HCT116 (cell line): Measurements from ENCODE around the gene CTNND1. TPM values are rescaled to one million over a fixed set of nuclear protein-coding genes. Genes with fewer than 3 reads are reported as not detected.

Experiments used
- ATAC-seq: fragments of 200-7000 bp; cut with Tn5 transposase; 2 replicates; pipeline ENCODE4 v1.9.1; 2020; ENCODE audit warnings: mild to moderate bottlenecking, moderate library complexity
- BruUV-seq: library from RNA; stranded (reverse); fragments of 400-500 nt; replicated peaks from 2 replicates; lab custom pipeline; 2021; lab: Mats Ljungman, UMichigan
- CTCF ChIA-PET: fragments of 300-600 bp; sonication (Branson Sonifier 250); formaldehyde crosslinking; loops from one replicate; lab custom pipeline; 2021; ENCODE audit warnings: antibody characterized with exemption; lab: Charles Lee
- POLR2A ChIA-PET: fragments of 300-600, 350-600 bp; sonication (Branson Sonifier 250); formaldehyde crosslinking; loops from one replicate; lab custom pipeline; 2021; ENCODE audit warnings: antibody characterized with exemption; lab: Charles Lee
- RAD21 ChIA-PET, 2 experiments: fragments of 300-600 bp; sonication (Branson Sonifier 250); formaldehyde crosslinking; loops; one replicate each; lab custom pipeline; 2023; ENCODE audit warnings: low total read pairs in 2 of 2; ENCODE audit not compliant: uncharacterized antibody in 2 of 2, unreplicated experiment in 2 of 2, low non-redundant PET in 1 of 2; lab: Charles Lee
- DNase-seq: peaks from one replicate; pipeline ENCODE4 v3.0.0-alpha.2; 2010; ENCODE audit warnings: low read depth, low spot score
- H2AFZ ChIP-seq: fragments of 200-600 bp; shearing (Covaris generic), sonication (generic); 2 replicates; pipeline ENCODE4 v1.6.1; 2017; ENCODE audit warnings: low read depth, mixed run types, mixed read lengths, antibody characterized with exemption, low read length; ENCODE audit not compliant: poor library complexity, severe bottlenecking
- H3K27ac ChIP-seq: 2 replicates; pipeline ENCODE4 v1.5.1; 2012; ENCODE audit warnings: low read depth, low read length
- H3K27me3 ChIP-seq: fragments of 200-600 bp; sonication (generic); 2 replicates; pipeline ENCODE4 v1.6.1; 2016; ENCODE audit warnings: mixed run types, low read length, mixed read lengths; ENCODE audit not compliant: insufficient read depth
- H3K36me3 ChIP-seq, 2 experiments: fragments of 200-500 bp in 1 of 2; fragments of 200-600 bp in 1 of 2; sonication (Bioruptor generic) in 1 of 2; sonication (generic) in 1 of 2; 2 replicates each; pipeline versions ENCODE4 v1.5.1 to v1.6.1; 2014 to 2016; ENCODE audit warnings: low read length in 2 of 2, inconsistent platforms in 1 of 2, mixed read lengths in 1 of 2, mixed run types in 1 of 2; ENCODE audit not compliant: insufficient read depth in 2 of 2, control insufficient read depth in 1 of 2
- H3K4me1 ChIP-seq, 2 experiments: fragments of 200-600 bp in 1 of 2; sonication (generic) in 1 of 2; 2 replicates each; pipeline versions ENCODE4 v1.5.1 to v1.6.1; 2012 to 2017; ENCODE audit warnings: low read length in 2 of 2, inconsistent platforms in 1 of 2, mild to moderate bottlenecking in 1 of 2, mixed read lengths in 1 of 2, mixed run types in 1 of 2, moderate library complexity in 1 of 2; ENCODE audit not compliant: insufficient read depth in 2 of 2, control insufficient read depth in 1 of 2
- H3K4me2 ChIP-seq: fragments of 200-600 bp; sonication (generic); 2 replicates; pipeline ENCODE4 v1.6.1; 2017; ENCODE audit warnings: mixed run types, low read length, mixed read lengths
- H3K4me3 ChIP-seq, 2 experiments: fragments of 200-600 bp in 1 of 2; sonication (generic) in 1 of 2; replicated peaks in 1 of 2; 2 replicates each; pipeline ENCODE4 v1.5.1; 2011 to 2016; ENCODE audit warnings: low read length in 2 of 2, control low read depth in 1 of 2, low read depth in 1 of 2, mild to moderate bottlenecking in 1 of 2, mixed read lengths in 1 of 2, mixed run types in 1 of 2
- H3K79me2 ChIP-seq: fragments of 200-600 bp; sonication (generic); 2 replicates; pipeline ENCODE4 v1.6.1; 2017; ENCODE audit warnings: mild to moderate bottlenecking, mixed run types, low read length, moderate library complexity, mixed read lengths; ENCODE audit not compliant: insufficient read depth
- H3K9ac ChIP-seq: fragments of 200-600 bp; sonication (generic); 2 replicates; pipeline ENCODE4 v1.6.1; 2016; ENCODE audit warnings: low read length, mixed read lengths
- H3K9me2 ChIP-seq: fragments of 200-600 bp; sonication (generic), shearing (Covaris generic); 2 replicates; pipeline ENCODE4 v1.6.1; 2017; ENCODE audit warnings: mixed run types, mild to moderate bottlenecking, moderate library complexity; ENCODE audit not compliant: insufficient read depth
- H3K9me3 ChIP-seq, 2 experiments: fragments of 200-500 bp in 1 of 2; fragments of 200-600 bp in 1 of 2; sonication (Bioruptor generic) in 1 of 2; sonication (generic) in 1 of 2; 2 replicates each; pipeline ENCODE4 v1.6.1; 2014 to 2017; ENCODE audit warnings: low read length in 2 of 2, mixed read lengths in 2 of 2, inconsistent platforms in 1 of 2, low read depth in 1 of 2, mild to moderate bottlenecking in 1 of 2, mixed run types in 1 of 2, moderate library complexity in 1 of 2; ENCODE audit not compliant: control insufficient read depth in 1 of 2, insufficient read depth in 1 of 2
- H4K20me1 ChIP-seq: fragments of 200-600 bp; sonication (generic), shearing (Covaris generic); 2 replicates; pipeline ENCODE4 v1.6.1; 2017; ENCODE audit warnings: mixed run types, mild to moderate bottlenecking, moderate library complexity; ENCODE audit not compliant: insufficient read depth
- ATF3 ChIP-seq: IDR thresholded peaks from 2 replicates; pipeline ENCODE4 v1.6.1; 2012
- CEBPB ChIP-seq: IDR thresholded peaks from 2 replicates; pipeline ENCODE4 v1.6.1; 2012; ENCODE audit warnings: low read depth
- CTCF ChIP-seq, 3 experiments: fragments of 200-600 bp in 1 of 3; sonication (generic) in 1 of 3; IDR thresholded peaks in 2 of 3; conservative IDR thresholded peaks in 1 of 3; 2 replicates each; pipeline ENCODE4 v1.5.1; 2012 to 2017; ENCODE audit warnings: low read depth in 2 of 3, low read length in 2 of 3, antibody characterized with exemption in 1 of 3, borderline replicate concordance in 1 of 3, control low read depth in 1 of 3, mild to moderate bottlenecking in 1 of 3, mixed read lengths in 1 of 3, mixed run types in 1 of 3, moderate library complexity in 1 of 3; ENCODE audit not compliant: insufficient read depth in 1 of 3
- ELF1 ChIP-seq: IDR thresholded peaks from 2 replicates; pipeline ENCODE4 v1.6.1; 2012; ENCODE audit warnings: low read depth, borderline replicate concordance
- FOSL1 ChIP-seq: IDR thresholded peaks from 2 replicates; pipeline ENCODE4 v1.6.1; 2012; ENCODE audit warnings: low read depth
- JUND ChIP-seq: IDR thresholded peaks from 2 replicates; pipeline ENCODE4 v1.6.1; 2012
- POLR2A ChIP-seq: IDR thresholded peaks from 2 replicates; pipeline ENCODE4 v1.7.0; 2011; ENCODE audit warnings: borderline replicate concordance; ENCODE audit not compliant: insufficient read depth, insufficient read length; ENCODE audit errors: extremely low read depth
- POLR2AphosphoS5 ChIP-seq: IDR thresholded peaks from 2 replicates; pipeline ENCODE4 v1.6.1; 2011; ENCODE audit warnings: mild to moderate bottlenecking, low read depth, low read length, moderate library complexity
- REST ChIP-seq: IDR thresholded peaks from 2 replicates; pipeline ENCODE4 v1.6.1; 2012; ENCODE audit warnings: low read depth
- SIN3A ChIP-seq: IDR thresholded peaks from 2 replicates; pipeline ENCODE4 v1.6.1; 2012; ENCODE audit warnings: low read depth
- TCF7L2 ChIP-seq: IDR thresholded peaks from 2 replicates; pipeline ENCODE4 v1.7.0; 2011; ENCODE audit warnings: borderline replicate concordance, inconsistent platforms; ENCODE audit not compliant: insufficient read depth, insufficient read length; ENCODE audit errors: extremely low read depth
- ZFX ChIP-seq: fragments of 450-650 bp; IDR thresholded peaks from 2 replicates; pipeline ENCODE4 v1.6.1; 2017
- ZNF274 ChIP-seq: fragments of 200-500 bp; sonication (Bioruptor generic); IDR thresholded peaks from 2 replicates; pipeline ENCODE4 v1.6.1; 2014; ENCODE audit warnings: mild to moderate bottlenecking, low read depth, low read length, inconsistent platforms
- intact Hi-C: fragments of 100-400 bp; cut with micrococcal nuclease; formaldehyde crosslinking; loops from 2 replicates; pipeline ENCODE4 v1.10.0; 2022
- total RNA-seq: library from RNA; stranded (reverse); gene quantifications from one replicate; pipeline ENCODE4 v1.2.1, GENCODE V29; 2021; ENCODE audit not compliant: unreplicated experiment

Gene CTNND1
- total RNA-seq, 1 experiment from 2014 or later = 157 TPM

- Histone ChIP-seq H3K4me3 (no peak overlapping the region), H3K4me2 (no peak overlapping the region), H4K20me1 (no peaks in the 10 kb centered on the region), H2AFZ (no peak overlapping the region), H3K27me3 (no peaks in the 10 kb centered on the region), H3K4me1 (no peaks in the 10 kb centered on the region), H3K9ac (no peak overlapping the region), H3K79me2 (no peaks in the 10 kb centered on the region), H3K9me2 (no peaks in the 10 kb centered on the region), H3K27ac (no peak overlapping the region), H3K36me3 (peaks cover 31% of the 10 kb centered on the region in 2 experiments), H3K9me3 (no peaks in the 10 kb centered on the region)
- no peak for DNase-seq
- ChIA-PET RAD21 (no interaction called here), CTCF (interaction anchor here (0.9 kb wide), 1 partner anchor 19 kb away, joined by 3 read pairs; no protein-coding TSS in a partner anchor), POLR2A (no interaction called here)
- TF ChIP-seq ZFX = no peak
- no peak for TF ChIP-seq REST
- no peak for TF ChIP-seq CEBPB
- no peak for TF ChIP-seq FOSL1
- no peak for ATAC-seq
- intact Hi-C loops = no loop called here
- BruUV-seq = no TSS peak
Measured at GRCh38 chr11:57819252-57819979, 57.8 kb downstream of the CTNND1 start.

- Histone ChIP-seq H4K20me1 (no peaks in the 10 kb centered on the region), H3K36me3 (peaks cover 0 to 5% of the 10 kb centered on the region in 2 experiments; a peak in 2 of 4 replicates), H3K27ac (no peak overlapping the region), H3K9me3 (no peaks in the 10 kb centered on the region), H3K9ac (no peak overlapping the region), H3K9me2 (no peaks in the 10 kb centered on the region), H3K79me2 (no peaks in the 10 kb centered on the region), H3K4me3 (no peak overlapping the region), H3K4me1 (no peaks in the 10 kb centered on the region), H2AFZ (no peak overlapping the region), H3K27me3 (no peaks in the 10 kb centered on the region), H3K4me2 (no peak overlapping the region)
- ATAC-seq (peak; percentile 35; the same call in 1 of the 2 replicates), DNase-seq (no peak)
- RAD21 ChIA-PET = no interaction called here
- TF ChIP-seq ATF3 (no peak), JUND (no peak), POLR2AphosphoS5 (peak; percentile 43; the same call in 1 of the 2 replicates), SIN3A (0 out of 2 replicates have a peak, but pooled peaks have one; percentile 22), FOSL1 (no peak), TCF7L2 (no peak), CTCF (IDR thresholded peaks at IDR 0.05 in 2 of 3, conservative IDR thresholded peaks at IDR 0.05 in 1 of 3; ENCODE audit: borderline replicate concordance in 1 of 3, insufficient read depth in 1 of 3, low read depth in 2 of 3, low read length in 2 of 3) (no peak), ZNF274 (no peak), POLR2A (no peak), ELF1 (no peak)
- BruUV-seq = no TSS peak
- CTCF ChIA-PET = no interaction called here
- POLR2A ChIA-PET = no interaction called here
- intact Hi-C loops = loop anchor here (10.0 kb wide), 1 partner anchor 461 kb away; no protein-coding TSS in a partner anchor
Measured at GRCh38 chr11:57823859-57824258, 62.3 kb downstream of the CTNND1 start.
